VCaP (cell line): Measurements from ENCODE around the gene KAZN.
A peak's percentile ranks its signal among the peaks of the same experiment; 100 is the strongest.

ENCODE experiments used
- H3K27ac ChIP-seq: fragments of 450-650 bp; 2 replicates; pipeline ENCODE4 v1.5.1; 2017
- TF ChIP-seq, protein P1 (sequence below): fragments of 450-650 bp; conservative IDR thresholded peaks from 2 replicates; pipeline ENCODE4 v1.5.1; 2017; ENCODE audit warnings: mild to moderate bottlenecking, moderate library complexity

The KAZN gene

DNA sequence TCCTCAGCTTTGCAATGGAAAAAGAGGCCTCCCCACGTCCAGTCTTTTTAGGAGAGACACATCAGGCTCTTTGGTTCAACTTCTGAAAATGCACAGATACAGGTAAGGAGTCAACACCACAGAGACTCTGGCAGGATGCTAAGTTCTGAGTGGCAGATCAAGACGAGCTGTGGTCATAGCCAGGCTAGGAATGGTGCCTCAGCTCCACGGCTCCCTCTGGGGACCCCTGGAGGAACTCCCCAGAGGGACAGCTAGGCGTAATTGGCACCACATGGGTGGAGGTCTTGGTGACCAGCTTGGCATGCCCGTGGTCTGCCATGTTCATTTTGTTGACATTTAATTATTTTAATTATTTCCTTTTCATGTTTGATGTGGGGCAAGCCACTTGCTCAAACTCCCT lies 206.1 kb downstream of the KAZN start:
- TF ChIP-seq, protein P1, sequence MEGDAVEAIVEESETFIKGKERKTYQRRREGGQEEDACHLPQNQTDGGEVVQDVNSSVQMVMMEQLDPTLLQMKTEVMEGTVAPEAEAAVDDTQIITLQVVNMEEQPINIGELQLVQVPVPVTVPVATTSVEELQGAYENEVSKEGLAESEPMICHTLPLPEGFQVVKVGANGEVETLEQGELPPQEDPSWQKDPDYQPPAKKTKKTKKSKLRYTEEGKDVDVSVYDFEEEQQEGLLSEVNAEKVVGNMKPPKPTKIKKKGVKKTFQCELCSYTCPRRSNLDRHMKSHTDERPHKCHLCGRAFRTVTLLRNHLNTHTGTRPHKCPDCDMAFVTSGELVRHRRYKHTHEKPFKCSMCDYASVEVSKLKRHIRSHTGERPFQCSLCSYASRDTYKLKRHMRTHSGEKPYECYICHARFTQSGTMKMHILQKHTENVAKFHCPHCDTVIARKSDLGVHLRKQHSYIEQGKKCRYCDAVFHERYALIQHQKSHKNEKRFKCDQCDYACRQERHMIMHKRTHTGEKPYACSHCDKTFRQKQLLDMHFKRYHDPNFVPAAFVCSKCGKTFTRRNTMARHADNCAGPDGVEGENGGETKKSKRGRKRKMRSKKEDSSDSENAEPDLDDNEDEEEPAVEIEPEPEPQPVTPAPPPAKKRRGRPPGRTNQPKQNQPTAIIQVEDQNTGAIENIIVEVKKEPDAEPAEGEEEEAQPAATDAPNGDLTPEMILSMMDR = peak; percentile 73
- H3K27ac ChIP-seq = no peak overlapping the region

DNA sequence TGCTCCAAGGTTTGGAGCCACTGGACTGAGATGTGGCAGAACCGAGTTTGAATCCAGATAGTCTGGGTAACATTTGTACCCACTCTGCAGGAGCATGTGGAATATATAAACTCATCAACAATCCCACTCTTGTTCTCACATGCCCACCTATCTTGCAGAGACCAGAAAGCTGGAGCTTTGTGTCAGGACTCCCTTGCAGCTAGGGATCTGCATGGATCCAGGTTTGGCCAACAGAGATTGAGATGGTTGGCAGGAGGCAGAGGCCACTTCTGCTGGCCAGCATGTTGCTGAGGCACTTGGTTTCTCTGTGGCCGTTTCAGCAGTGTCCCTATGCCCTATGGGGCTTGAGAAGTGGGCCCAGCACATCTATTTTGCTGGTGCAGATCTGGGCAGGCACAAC lies 208.3 kb downstream of the KAZN start:
- TF ChIP-seq, protein P1 = no peak
- H3K27ac ChIP-seq = no peak overlapping the region

DNA sequence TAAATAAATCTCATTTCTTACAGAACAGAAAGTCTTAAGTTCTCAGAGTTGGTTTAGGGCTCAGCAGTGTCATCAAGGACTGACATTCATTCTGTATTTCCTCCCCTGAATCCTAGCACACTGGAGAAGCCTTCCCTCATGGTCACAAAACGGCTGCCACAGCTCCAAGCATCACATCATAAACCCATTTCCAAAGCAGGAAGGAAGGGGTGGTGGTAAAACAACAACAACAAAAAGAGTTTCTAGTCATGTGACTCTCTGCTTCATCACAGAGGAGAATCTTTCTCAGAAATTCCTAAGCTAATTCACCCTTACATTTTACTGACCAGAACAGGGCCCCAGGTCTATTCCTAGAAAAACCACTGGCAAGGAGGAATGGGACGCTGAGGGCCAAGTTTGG lies 210.3 kb downstream of the KAZN start:
- TF ChIP-seq, protein P1 = no peak
- H3K27ac ChIP-seq = no peak overlapping the region

DNA sequence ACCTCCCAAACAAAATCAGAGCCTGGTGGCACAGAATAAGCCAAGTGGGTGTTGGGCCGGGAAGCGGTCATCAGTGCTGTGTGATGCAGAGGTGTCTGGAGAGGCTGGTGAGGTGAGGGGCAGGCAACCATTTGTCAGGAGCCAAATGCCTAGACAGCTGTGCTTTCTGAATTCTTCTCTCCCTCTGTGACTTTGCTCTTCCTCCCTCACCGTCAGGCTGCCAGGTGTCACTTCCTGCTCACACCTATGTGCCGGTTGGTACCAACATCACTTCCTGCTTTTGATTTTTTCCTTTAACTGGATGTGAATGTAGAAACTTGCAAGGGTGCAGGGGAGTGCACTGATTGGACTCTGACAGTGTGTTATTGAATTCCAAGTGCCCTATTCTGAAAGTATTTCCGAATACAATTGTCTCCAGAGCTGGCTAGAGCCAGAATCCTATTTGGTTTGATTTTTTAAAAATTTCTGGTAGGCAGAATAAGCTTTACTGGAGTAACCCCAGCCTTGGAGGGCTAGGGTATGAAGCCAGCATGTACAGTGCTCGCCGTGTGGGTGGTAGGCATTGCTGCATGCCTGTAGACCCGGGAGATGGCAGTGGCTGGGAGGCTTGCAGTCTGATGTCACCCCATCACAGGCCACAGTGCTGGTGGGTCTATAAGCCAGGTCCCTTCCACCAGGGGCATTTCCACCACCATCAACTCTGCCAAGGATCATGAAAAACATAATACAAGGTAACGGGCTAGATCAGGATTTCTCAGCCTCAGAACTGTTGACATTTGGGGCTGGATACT lies 210.9 kb downstream of the KAZN start:
- no peak overlapping the region for H3K27ac ChIP-seq
- TF ChIP-seq, protein P1 = no peak

DNA sequence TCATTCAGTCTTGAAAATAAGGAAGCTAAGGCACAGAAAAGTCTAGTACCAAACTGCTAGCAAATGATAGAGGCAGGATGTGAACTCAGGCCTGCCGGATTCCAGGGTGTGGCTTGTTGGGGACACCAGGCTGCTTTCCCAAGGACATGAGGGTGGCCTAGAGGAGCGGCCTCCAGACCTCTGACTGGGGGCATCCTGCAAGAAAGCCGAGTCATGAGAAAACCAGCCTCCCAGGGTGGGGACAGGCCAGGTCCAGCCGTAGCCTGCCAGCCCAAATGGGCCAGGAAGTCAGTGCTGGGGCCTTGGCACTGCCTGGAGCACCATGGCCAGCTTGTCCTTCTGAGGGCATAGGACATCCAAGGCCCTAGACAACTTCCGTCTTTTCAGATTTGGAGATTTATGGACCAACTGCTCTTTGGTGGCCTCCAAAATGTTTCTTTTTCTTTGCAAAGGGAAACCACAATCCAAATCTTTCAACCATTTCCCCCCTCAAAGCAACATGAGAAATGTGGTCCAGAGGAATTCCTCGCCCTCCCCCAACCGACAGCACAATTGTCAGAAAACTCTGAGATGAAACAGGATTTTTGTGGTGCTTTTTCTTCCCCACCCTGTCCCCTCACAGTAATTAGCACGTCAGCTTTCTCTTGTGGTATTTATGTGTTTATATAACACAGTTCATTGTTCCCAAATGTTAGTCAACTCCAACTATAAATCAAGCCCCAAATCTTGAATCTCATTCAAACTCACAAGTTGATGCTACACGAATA lies 212.3 kb downstream of the KAZN start:
- H3K27ac ChIP-seq = no peak overlapping the region
- TF ChIP-seq, protein P1 = no peak

DNA sequence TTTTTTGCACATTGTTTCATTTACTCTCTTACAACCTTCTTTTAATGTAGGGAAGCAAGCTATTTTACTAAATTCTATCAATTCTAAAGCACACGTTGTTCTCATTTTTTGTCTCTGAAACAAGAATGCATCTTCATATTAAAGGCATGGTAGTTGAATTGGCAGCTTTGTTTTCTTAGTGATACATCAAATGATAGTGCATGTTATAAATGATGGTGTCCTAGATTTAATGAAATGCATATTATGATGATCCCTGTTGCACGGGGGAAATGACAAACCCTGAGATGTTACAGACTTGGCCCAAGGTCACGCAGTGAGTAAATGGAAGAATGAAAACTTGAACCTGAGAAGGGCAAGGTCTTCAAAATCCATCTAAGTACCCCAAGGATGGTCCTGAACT lies 213.1 kb downstream of the KAZN start:
- no peak overlapping the region for H3K27ac ChIP-seq
- TF ChIP-seq, protein P1 = no peak

DNA sequence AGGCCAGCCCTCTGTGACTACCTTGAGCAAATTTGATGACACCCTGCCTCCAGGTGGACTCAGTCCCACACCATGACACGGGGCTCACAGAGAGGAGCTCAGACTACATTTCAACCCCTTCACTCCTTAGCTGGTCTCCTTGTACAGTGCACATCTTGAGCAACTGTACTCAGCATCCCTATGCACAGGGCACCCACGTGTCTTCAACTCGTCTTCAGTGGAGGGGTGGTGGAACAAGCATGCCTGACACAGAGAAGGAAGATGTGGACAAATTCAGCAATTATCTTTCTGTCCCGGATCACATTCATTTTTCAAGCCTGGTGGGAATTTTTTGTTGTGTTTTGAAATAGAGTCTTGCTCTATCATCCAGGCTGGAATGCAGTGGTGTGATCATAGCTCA lies 213.7 kb downstream of the KAZN start:
- TF ChIP-seq, protein P1 = no peak

More for the DNA sequence above, 213.7 kb downstream of the KAZN start:
- H3K27ac ChIP-seq = no peak overlapping the region
